Activated CD4-positive, alpha-beta T cell treated with anti-CD3 and anti-CD28 coated beads, Interleukin-2, amount 50 U/mL, for 1 hour (primary cell): ENCODE data around the gene NXPE3.
"Not testable (repeated sequence)": the region's sequence is repeated elsewhere in the genome, so short reads cannot be mapped to it uniquely, and the experiment has no call there.

ENCODE experiments used
- DNase-seq: peaks from one replicate; pipeline ENCODE4 v3.0.0-alpha.2; 2020

NXPE3 gene

DNA sequence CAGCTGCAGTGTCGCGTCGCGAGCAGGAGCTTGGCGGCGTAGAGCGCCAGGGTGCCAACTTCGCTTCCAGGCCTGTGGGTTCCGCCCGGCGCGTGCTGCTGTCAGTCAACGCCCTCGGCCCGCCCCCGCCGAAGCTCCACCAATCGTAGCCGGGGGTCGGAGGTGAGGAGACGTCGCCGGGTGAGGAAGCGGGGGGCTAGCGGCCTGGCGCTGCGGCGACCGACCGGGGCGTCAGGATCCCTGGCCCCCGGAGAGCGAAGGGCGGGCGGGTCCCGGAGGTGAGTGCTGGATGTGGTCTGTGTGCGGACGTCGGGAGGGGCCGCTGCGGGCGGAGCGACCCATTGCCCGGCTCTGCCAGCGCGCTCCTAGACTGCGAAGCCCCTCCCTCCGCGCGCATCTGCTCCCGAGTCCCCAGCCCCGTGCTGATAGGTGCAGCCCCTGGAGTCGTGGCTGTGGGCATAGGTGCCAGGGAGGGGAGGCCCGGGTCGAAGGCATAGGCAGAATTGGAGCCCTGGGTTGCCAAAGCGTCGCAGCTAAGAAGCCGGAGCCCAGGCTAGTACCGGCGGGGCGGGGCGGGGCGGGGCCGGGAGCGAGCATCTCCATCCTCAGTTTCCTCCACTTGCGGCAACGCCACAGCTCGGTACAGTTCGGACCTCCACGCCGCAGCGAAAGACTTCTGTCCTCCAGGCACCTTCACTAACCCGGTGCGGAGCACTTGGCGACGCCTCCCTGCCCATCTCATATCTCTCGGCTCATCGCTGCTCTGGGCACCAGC, at the start of gene NXPE3:
Gene NXPE3, plus strand, starts transcription at position 165 of the 775 bp plus-strand sequence. CDS start 6,386 bp downstream, outside the sequence.
- DNase-seq = peak; percentile 93

DNA sequence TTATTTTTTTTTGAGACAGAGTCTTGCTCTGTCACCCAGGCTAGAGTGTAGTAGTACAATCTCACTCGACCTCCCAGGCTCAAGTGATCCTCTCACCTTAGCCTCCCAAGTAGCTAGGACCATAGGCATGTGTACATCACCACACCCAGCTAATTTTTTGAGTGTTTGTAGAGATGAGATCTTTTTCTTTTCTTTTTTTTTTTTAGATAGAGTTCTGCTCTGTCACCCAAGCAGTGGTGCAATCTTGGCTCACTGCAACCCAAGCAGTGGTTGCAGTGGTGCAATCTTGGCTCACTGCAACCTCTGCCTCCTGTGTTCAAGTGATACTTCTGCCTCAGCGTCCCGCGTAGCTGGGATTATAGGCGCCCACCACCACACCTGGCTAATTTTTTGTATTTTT, 49.4 kb upstream of the NXPE3 start:
- DNase-seq = no peak

DNA sequence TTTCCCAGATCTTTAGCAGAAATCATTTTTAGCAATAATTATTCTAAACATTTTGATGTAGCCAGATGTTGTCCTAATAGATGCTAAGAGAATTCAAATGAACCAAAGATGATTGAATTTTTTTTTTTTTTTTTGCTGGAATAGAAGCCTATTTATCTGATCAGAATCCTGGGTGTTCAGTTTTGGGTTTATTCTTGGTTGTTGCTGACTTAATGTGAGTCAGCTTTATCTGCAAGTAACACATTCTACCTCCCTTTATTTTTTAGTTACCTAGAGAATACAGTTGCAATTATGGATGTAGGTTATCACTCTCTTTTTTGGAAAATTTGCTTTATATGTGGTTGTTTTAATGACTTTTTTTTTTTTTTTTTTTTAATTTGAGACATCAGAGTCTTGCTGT, 48.2 kb upstream of the NXPE3 start:
- no peak for DNase-seq

- no peak for DNase-seq
Observed at GRCh38 chr3:101732240-101732641, 46.8 kb upstream of the NXPE3 start.

DNA sequence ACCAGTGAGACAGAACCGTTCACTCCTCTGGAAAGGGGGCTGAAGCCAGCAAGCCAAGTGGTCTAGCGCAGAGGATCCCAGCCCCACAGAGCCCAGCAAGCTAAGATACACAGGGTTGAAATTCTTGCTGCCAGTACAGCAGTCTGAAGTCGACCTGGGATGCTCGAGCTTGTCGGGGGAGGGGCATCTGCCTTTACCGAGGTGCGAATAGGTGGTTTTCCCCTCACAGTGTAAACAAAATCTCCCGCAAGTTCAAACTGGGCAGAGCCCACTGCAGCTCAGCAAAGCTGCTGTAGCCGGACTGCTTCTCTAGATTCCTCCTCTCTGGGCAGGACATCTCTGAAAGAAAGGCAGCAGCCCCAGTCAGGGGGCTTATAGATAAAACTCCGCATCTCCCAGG, 43.2 kb upstream of the NXPE3 start:
- no peak for DNase-seq

GRCh38 chr3:101741914-101742313, 37.1 kb upstream of the NXPE3 start:
- DNase-seq = not testable (repeated sequence)

DNA sequence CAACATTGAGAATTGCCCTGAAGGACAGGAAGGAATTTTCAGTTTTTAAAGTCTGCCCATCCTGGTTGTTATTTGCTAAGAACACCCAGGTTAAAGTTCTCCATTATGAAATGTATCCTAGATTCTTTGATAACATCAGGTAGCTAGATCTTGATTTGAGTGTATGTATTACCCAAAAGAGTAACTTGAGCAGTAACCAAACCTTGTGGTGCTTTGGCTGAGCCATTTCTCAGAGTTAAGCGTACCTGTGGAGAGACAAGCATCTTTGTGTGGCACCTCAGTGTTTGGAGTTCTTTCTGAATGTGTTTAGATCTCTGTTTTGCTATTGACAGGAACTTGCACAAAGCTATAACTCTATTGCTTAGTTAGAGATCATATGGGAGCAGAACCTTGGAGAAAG, 34.2 kb upstream of the NXPE3 start:
- no peak for DNase-seq

DNA sequence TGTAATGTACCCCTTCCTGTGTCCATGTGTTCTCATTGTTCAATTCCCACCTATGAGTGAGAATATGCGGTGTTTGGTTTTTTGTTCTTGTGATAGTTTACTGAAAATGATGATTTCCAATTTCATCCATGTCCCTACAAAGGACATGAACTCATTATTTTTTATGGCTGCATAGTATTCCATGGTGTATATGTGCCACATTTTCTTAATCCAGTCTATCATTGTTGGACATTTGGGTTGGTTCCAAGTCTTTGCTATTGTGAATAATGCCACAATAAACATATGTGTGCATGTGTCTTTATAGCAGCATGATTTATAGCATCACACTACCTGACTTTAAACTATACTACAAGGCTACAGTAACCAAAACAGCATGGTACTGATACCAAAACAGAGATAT, 33.1 kb upstream of the NXPE3 start:
- DNase-seq = not testable (repeated sequence)

DNA sequence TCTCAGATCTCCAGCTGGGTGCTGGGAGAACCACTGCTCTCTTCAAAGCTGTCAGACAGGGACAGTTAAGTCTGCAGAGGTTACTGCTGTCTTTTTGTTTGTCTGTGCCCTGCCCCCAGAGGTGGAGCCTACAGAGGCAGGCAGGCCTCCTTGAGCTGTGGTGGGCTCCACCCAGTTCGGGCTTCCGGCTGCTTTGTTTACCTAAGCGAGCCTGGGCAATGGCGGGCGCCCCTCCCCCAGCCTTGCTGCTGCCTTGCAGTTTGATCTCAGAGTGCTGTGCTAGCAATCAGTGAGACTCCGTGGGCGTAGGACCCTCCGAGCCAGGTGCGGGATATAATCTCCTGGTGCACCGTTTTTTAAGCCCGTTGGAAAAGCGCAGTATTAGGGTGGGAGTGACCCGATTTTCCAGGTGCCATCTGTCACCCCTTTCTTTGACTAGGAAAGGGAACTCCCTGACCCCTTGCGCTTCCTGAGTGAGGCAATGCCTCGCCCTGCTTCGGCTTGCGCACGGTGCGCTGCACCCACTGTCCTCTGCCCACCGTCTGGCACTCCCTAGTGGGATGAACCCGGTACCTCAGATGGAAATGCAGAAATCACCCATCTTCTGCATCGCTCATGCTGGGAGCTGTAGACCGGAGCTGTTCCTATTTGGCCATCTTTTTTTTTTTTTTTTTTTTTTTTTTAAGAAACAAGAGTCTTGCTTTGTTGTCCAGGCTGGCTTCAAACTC, 25.5 kb upstream of the NXPE3 start:
- DNase-seq = peak; percentile 35

GRCh38 chr3:101758224-101758623, 20.8 kb upstream of the NXPE3 start:
- DNase-seq = no peak

DNA sequence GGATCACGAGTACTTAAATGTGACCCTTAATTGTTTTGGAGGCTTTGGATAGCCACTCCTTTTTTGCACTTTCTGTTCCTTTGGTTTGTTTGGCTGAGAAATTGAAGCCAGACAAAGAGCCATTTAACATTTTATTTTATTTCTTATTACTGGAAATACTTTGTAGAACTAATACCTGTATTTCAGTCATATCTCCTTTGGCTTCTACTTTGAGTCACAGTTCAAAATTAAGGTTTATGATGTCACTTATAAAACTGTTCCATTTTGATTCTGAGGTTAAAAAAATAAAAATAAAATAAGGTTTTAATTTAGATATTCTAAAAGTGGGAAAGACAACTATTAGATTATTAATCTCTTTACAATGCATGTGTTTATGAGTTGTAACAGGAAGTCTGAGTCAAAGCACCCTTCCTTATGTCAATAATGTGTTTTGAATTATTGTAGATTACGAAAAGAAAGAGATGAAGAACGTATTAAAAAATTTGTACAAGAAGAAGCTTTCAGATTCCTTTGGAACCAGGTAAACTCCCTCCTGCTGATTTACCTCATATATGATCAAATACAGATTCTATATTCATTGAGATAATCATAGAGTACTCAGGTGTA, 16.9 kb upstream of the NXPE3 start:
- no peak for DNase-seq

- DNase-seq = not testable (repeated sequence)
Observed at GRCh38 chr3:101777745-101778281, 1.2 kb upstream of the NXPE3 start.

GRCh38 chr3:101778385-101779046, 495 bp upstream of the NXPE3 start:
- DNase-seq = no peak

DNA sequence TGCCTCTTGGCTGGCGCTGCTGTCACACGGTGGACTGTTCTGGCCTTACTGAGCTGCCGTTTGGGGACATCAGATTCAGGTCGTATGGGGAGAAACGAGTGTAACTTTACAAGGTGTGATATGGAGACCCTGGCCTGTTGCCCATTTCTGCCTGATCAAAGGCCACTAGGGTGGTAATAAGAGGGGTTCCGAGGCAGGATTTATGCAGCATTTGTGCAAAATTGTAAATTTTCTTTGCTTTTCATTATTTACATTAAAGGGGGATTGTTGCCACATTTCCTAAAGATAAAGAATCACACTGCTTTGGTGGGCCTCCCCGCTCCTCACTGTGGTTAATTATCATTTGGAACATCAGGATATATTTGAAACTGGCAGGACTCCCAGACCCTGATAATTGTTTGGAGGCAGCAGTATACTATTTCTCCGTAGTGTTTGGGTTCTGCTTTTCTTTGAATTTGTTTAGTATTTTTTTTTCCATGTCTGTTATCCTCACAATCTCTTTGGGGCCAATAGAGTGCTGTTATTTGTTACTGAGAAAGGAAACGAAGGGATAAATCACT, 891 bp downstream of the NXPE3 start:
- no peak for DNase-seq

DNA sequence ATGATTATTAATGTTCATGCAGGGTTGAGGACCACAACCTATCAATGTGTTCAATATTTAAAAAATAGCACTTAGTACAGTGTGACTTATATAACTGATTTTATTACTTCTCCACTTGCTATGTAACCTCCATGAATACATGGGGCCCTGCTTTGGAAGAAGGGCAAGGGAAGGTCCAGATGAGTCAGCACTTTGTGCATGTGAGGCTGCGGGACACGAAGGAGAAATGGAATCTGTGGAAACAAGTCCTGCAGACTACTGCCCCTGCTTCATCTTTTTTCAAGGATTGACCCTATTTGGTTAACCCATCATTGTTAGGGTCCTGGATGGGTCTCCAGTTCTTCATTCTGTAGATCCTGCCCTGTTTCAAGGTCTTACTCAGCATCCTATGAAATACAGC, 1.6 kb downstream of the NXPE3 start:
- no peak for DNase-seq

GRCh38 chr3:101781166-101781565, 2.2 kb downstream of the NXPE3 start:
- no peak for DNase-seq

GRCh38 chr3:101784855-101785613, 6.0 kb downstream of the NXPE3 start:
- DNase-seq = no peak

DNA sequence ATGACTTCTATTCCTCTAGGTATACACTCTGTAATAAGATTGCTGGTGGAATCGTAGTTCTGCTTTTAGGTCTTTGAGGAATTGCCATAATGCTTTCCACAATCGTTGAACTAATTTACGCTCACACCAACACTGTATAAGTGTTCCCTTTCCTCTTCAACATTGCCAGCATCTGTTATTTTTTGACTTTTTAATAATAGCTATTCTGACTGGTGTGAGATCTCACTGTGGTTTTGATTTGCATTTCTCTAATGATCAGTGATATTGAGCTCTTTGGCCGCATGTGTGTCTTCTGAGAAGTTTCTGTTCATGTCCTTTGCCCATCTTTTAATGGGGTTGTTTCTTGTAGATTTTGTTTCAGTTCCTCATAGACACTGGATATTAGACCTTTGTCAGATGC, 12.8 kb downstream of the NXPE3 start:
- DNase-seq = no peak

DNA sequence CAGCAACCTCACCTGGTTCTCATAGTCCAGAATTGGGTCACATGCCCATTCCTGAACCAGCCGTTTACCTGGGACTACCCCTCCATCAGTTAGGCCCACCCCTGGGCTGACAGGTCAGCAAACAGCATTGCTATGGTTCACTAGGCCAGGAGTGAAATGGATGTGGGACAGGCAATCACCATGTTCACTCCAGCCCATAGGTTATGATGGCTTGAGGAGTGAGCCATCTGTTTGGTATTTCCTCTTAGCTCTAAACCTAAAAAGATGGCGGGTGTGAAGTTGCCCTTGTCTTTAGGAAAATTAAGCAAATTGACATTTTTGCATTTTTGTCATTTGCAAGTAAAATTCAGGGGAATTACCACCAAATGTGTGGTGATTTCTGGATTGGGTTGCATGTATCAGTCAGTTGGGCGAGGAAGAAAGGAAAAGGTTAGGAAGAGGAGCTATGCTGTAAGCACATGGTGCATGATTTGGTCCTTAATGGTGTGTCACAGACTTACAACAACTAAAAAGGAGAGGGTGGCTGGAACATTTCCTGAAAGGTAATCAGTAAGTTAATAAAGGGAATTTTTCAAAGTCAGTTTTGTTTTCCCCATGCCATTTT, 17.2 kb downstream of the NXPE3 start:
- DNase-seq = no peak

DNA sequence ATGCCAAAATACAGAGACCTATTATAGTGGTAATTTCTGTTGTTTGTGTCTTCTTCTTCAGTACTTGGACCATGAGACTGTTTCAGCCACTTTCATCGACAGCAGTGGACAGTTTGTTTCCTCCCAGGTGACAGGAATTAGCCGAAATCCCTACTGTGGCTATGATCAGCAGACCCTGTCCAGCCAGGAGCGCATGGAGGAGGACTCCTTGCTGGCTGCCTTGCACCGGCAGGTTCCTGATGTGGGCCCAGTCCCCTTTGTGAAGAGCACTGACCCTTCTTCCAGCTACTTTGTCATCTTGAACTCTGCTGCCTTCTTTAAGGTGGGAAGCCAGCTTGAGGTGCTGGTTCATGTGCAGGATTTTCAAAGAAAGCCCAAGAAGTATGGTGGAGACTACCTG, 22.2 kb downstream of the NXPE3 start:
- no peak for DNase-seq

GRCh38 chr3:101802179-101802578, 23.2 kb downstream of the NXPE3 start:
- no peak for DNase-seq
